PC-9 (cell line): ENCODE results near the gene PRR5L.

Source experiments
- CTCF ChIP-seq: fragments of 200-600 bp; sonication (generic); conservative IDR thresholded peaks from 2 replicates; pipeline ENCODE4 v1.6.1; 2017; ENCODE audit warnings: mixed run types, antibody characterized with exemption, mild to moderate bottlenecking, moderate library complexity
- EZH2 ChIP-seq: fragments of 200-600 bp; sonication (generic); IDR thresholded peaks from 2 replicates; pipeline ENCODE4 v1.8.0; 2017; ENCODE audit warnings: antibody characterized with exemption, low read depth

GRCh38 chr11:36248436-36248835 is 47.7 kb upstream of the PRR5L start:
- TF ChIP-seq CTCF = no peak
- no peak for TF ChIP-seq EZH2
